OCI-LY7 (cell line): ENCODE measurements around the gene SAGE1. TPM values are rescaled to one million over a fixed set of nuclear protein-coding genes. Genes with fewer than 3 reads are reported as not detected.
A peak's percentile ranks its signal among the peaks of the same experiment; 100 is the strongest.

Experiments used
- BruUV-seq: library from RNA; stranded (reverse); fragments of 400-500 nt; replicated peaks from 2 replicates; lab custom pipeline; 2021; lab: Mats Ljungman, UMichigan
- CTCF ChIA-PET: fragments of 300-600 bp; sonication (Branson Sonifier 250); formaldehyde crosslinking; loops from one replicate; lab custom pipeline; 2022; ENCODE audit warnings: antibody characterized with exemption; ENCODE audit not compliant: unreplicated experiment; lab: Charles Lee
- POLR2A ChIA-PET: fragments of 300-600 bp; sonication (Branson Sonifier 250); formaldehyde crosslinking; loops from one replicate; lab custom pipeline; 2022; ENCODE audit warnings: antibody characterized with exemption; lab: Charles Lee
- DNase-seq: peaks from one replicate; pipeline ENCODE4 v3.0.0-alpha.2; 2015; ENCODE audit warnings: low spot score
- H2AFZ ChIP-seq: fragments of 200-600 bp; sonication (generic), shearing (Covaris generic); 2 replicates; pipeline ENCODE4 v1.6.1; 2014; ENCODE audit warnings: mild to moderate bottlenecking, antibody characterized with exemption, low read length, moderate library complexity
- H3K27ac ChIP-seq: fragments of 200-600 bp; sonication (generic); 2 replicates; pipeline ENCODE4 v1.5.1; 2014; ENCODE audit warnings: mixed run types, low read depth, mild to moderate bottlenecking, moderate library complexity, low read length, inconsistent platforms; ENCODE audit not compliant: poor library complexity, severe bottlenecking
- H3K36me3 ChIP-seq: fragments of 200-600 bp; sonication (generic); 2 replicates; pipeline ENCODE4 v1.6.1; 2014; ENCODE audit warnings: mild to moderate bottlenecking, antibody characterized with exemption, low read length, moderate library complexity, mixed read lengths; ENCODE audit not compliant: insufficient read depth
- H3K4me1 ChIP-seq: fragments of 200-600 bp; sonication (generic); 2 replicates; pipeline ENCODE4 v1.5.1; 2014; ENCODE audit warnings: mild to moderate bottlenecking, low read length; ENCODE audit not compliant: insufficient read depth, poor library complexity, severe bottlenecking
- H3K4me2 ChIP-seq: fragments of 200-600 bp; sonication (generic); 2 replicates; pipeline ENCODE4 v1.6.1; 2014; ENCODE audit warnings: mild to moderate bottlenecking, low read length
- H3K4me3 ChIP-seq: fragments of 200-600 bp; sonication (generic); 2 replicates; pipeline ENCODE4 v1.5.1; 2014; ENCODE audit warnings: mild to moderate bottlenecking, low read depth, low read length; ENCODE audit not compliant: poor library complexity, severe bottlenecking
- H3K79me2 ChIP-seq: fragments of 200-600 bp; sonication (generic); 2 replicates; pipeline ENCODE4 v1.6.1; 2016; ENCODE audit warnings: low read depth, mild to moderate bottlenecking, low read length, moderate library complexity, mixed read lengths; ENCODE audit not compliant: insufficient read depth
- H3K9me2 ChIP-seq: fragments of 200-600 bp; sonication (generic); 2 replicates; pipeline ENCODE4 v1.6.1; 2016; ENCODE audit warnings: mild to moderate bottlenecking, low read length, mixed read lengths; ENCODE audit not compliant: insufficient read depth
- H3K9me3 ChIP-seq: fragments of 200-600 bp; sonication (generic); 2 replicates; pipeline ENCODE4 v1.6.1; 2014; ENCODE audit warnings: mild to moderate bottlenecking, mixed run types, low read length, mixed read lengths
- H4K20me1 ChIP-seq: fragments of 200-600 bp; sonication (generic); 2 replicates; pipeline ENCODE4 v1.6.1; 2014; ENCODE audit warnings: mild to moderate bottlenecking, antibody characterized with exemption, low read length, moderate library complexity, mixed read lengths; ENCODE audit not compliant: insufficient read depth
- EZH2phosphoT487 ChIP-seq: fragments of 200-600 bp; sonication (generic); IDR thresholded peaks from 2 replicates; pipeline ENCODE4 v1.6.1; 2018; ENCODE audit warnings: low read depth, borderline replicate concordance, mild to moderate bottlenecking, mixed run types, antibody characterized with exemption, low read length, moderate library complexity, mixed read lengths
- intact Hi-C: fragments of 100-400 bp; cut with micrococcal nuclease; formaldehyde crosslinking; loops from one replicate; pipeline ENCODE4 v1.10.0; 2022; ENCODE audit not compliant: unreplicated experiment
- total RNA-seq, 2 experiments: library from RNA; depleted of rRNA in 1 of 2; stranded (reverse); fragments of >200 nt in 1 of 2; shearing (Covaris generic) in 1 of 2; gene quantifications; 2 replicates each; pipeline ENCODE4 v1.2.3, GENCODE V29; 2014 to 2022
- TF ChIP-seq, protein P1 (sequence below): fragments of 200-600 bp; sonication (generic); conservative IDR thresholded peaks from 2 replicates; pipeline ENCODE4 v1.5.1; 2014; ENCODE audit warnings: mild to moderate bottlenecking, antibody characterized with exemption, low read length, moderate library complexity, mixed read lengths

Gene SAGE1
- total RNA-seq, 2 experiments from 2014 or later: not detected

DNA sequence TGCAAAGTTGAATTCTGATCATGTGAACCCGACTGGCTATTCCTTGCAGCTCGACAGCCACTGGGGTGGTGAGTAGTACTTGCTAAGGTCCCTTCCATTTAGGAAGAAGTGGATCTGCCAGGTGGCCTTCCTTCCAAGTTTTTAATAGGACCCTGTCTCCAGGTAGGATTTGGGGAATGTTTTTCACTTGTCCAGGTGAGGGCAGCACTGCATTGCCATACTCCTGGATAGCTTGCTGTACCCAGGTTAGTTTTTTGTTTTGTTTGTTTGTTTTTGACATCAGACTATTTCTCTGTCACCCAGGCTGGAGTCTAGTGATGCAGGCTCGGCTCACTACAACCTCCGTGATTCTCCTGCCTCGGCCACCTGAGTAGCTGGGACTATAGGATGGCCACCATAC is 29.8 kb downstream of the SAGE1 start:
- Histone ChIP-seq H3K9me3 (no peaks in the 10 kb centered on the region), H3K36me3 (no peaks in the 10 kb centered on the region), H3K79me2 (no peaks in the 10 kb centered on the region), H4K20me1 (no peaks in the 10 kb centered on the region), H2AFZ (no peak overlapping the region), H3K4me1 (no peaks in the 10 kb centered on the region), H3K9me2 (no peaks in the 10 kb centered on the region), H3K4me2 (no peak overlapping the region), H3K4me3 (no peak overlapping the region), H3K27ac (no peak overlapping the region)
- TF ChIP-seq EZH2phosphoT487: no peak
- TF ChIP-seq, protein P1, sequence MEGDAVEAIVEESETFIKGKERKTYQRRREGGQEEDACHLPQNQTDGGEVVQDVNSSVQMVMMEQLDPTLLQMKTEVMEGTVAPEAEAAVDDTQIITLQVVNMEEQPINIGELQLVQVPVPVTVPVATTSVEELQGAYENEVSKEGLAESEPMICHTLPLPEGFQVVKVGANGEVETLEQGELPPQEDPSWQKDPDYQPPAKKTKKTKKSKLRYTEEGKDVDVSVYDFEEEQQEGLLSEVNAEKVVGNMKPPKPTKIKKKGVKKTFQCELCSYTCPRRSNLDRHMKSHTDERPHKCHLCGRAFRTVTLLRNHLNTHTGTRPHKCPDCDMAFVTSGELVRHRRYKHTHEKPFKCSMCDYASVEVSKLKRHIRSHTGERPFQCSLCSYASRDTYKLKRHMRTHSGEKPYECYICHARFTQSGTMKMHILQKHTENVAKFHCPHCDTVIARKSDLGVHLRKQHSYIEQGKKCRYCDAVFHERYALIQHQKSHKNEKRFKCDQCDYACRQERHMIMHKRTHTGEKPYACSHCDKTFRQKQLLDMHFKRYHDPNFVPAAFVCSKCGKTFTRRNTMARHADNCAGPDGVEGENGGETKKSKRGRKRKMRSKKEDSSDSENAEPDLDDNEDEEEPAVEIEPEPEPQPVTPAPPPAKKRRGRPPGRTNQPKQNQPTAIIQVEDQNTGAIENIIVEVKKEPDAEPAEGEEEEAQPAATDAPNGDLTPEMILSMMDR: peak; percentile 54
- POLR2A ChIA-PET: no interaction called here
- DNase-seq: peak; percentile 0
- intact Hi-C loops: no loop called here
- no TSS peak for BruUV-seq
- CTCF ChIA-PET: no interaction called here

GRCh38 chrX:135927897-135928296 is 34.4 kb downstream of the SAGE1 start:
- Histone ChIP-seq H3K4me2 (no peak overlapping the region), H3K36me3 (no peaks in the 10 kb centered on the region), H3K4me1 (no peaks in the 10 kb centered on the region), H3K27ac (no peak overlapping the region), H2AFZ (no peak overlapping the region), H3K4me3 (no peak overlapping the region), H3K9me3 (no peaks in the 10 kb centered on the region), H3K9me2 (no peaks in the 10 kb centered on the region), H3K79me2 (no peaks in the 10 kb centered on the region), H4K20me1 (no peaks in the 10 kb centered on the region)
- intact Hi-C loops: no loop called here
- ChIA-PET CTCF (no interaction called here), POLR2A (no interaction called here)
- BruUV-seq: no TSS peak
- DNase-seq: no peak
- TF ChIP-seq, protein P1: no peak
- no peak for TF ChIP-seq EZH2phosphoT487

DNA sequence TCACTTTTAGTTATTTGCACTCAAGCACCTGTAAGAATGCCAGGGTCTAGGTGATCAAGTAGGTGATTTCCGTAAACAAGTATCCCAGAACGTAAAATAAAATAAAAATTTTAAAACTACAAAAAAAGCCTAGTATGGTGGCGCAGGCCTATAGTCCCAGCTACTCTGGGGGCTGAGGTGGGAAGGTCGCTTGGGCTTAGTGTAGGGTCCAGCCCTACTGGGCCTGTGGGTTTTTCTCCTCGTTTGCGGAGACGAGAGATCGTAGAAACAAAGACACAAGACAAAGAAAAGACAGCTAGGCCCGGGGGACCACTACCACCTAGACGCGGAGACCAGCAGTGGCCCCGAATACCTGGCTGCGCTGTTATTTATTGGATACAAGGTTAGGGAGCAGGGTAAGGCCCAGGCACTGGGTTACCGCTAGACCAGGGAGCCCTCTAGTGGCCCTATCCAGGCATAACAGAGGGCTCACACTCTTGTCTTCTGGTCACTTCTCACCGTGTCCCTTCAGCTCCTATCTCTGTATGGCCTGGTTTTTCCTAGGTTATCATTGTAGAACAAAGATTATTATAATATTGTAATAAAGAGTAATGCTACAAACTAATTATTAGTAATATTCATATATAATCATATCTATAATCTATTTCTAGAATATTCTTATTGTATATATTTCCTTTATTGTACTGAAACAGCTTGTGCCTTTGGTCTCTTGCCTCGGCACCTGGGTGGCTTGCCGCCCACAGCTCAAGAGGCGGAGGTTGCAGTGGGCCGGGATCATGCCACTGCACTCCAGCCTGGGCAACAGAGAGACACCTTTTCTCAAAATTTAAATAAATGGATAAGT is 38.4 kb downstream of the SAGE1 start:
- Histone ChIP-seq H3K4me3 (no peak overlapping the region), H3K4me2 (no peak overlapping the region), H3K9me2 (no peaks in the 10 kb centered on the region), H3K4me1 (no peaks in the 10 kb centered on the region), H3K36me3 (no peaks in the 10 kb centered on the region), H3K79me2 (no peaks in the 10 kb centered on the region), H2AFZ (no peak overlapping the region), H3K9me3 (no peaks in the 10 kb centered on the region), H4K20me1 (no peaks in the 10 kb centered on the region), H3K27ac (no peak overlapping the region)
- intact Hi-C loops: no loop called here
- BruUV-seq: no TSS peak
- POLR2A ChIA-PET: no interaction called here
- peak; percentile 34 for DNase-seq
- CTCF ChIA-PET: no interaction called here
- TF ChIP-seq EZH2phosphoT487: no peak
- TF ChIP-seq, protein P1: peak; percentile 71
